K562 (cell line): Measurements from ENCODE around the gene MPG. TPM values are rescaled to one million over a fixed set of nuclear protein-coding genes. Genes with fewer than 3 reads are reported as not detected.
A peak's percentile ranks its signal among the peaks of the same experiment; 100 is the strongest.

Source experiments
- ARID4B ChIP-seq: sonication (generic); formaldehyde crosslinking; IDR thresholded peaks from 2 replicates; pipeline ENCODE4 v1.8.0; 2022; ENCODE audit warnings: mild to moderate bottlenecking, missing genetic modification reagents
- CBFA2T2 ChIP-seq: fragments of 450-650 bp; conservative IDR thresholded peaks from 2 replicates; pipeline ENCODE4 v1.6.1; 2017; ENCODE audit warnings: mild to moderate bottlenecking
- CBX3 ChIP-seq, 2 experiments: IDR thresholded peaks; 1 replicate in 1 of 2; 2 replicates in 1 of 2; pipeline ENCODE4 v1.6.1; 2012; ENCODE audit warnings: inconsistent platforms in 2 of 2, low read length in 2 of 2, borderline replicate concordance in 1 of 2, control low read depth in 1 of 2
- CEBPG ChIP-seq, 3 experiments: fragments of 200-800 bp in 1 of 3; sonication (Bioruptor generic) in 1 of 3; sonication (generic) in 1 of 3; formaldehyde crosslinking in 1 of 3; IDR thresholded peaks in 2 of 3; conservative IDR thresholded peaks in 1 of 3; 2 replicates each; pipeline versions ENCODE4 v1.6.1 to v1.8.0; 2016 to 2022; ENCODE audit warnings: missing compliant biosample characterization in 2 of 3, missing genetic modification characterization in 2 of 3, mild to moderate bottlenecking in 1 of 3, missing genetic modification reagents in 1 of 3
- DPF2 ChIP-seq: fragments of 450-650 bp; IDR thresholded peaks from 2 replicates; pipeline ENCODE4 v1.6.1; 2016
- ETS1 ChIP-seq: conservative IDR thresholded peaks from 2 replicates; pipeline ENCODE4 v1.6.1; 2011; ENCODE audit warnings: low read depth, mild to moderate bottlenecking, low read length; ENCODE audit not compliant: control insufficient read depth
- FOSL1 ChIP-seq: fragments of 200-800 bp; sonication (Bioruptor generic); conservative IDR thresholded peaks from 2 replicates; pipeline ENCODE4 v1.6.1; 2016; ENCODE audit warnings: missing genetic modification characterization, missing compliant biosample characterization
- FOXJ2 ChIP-seq: fragments of 200-800 bp; sonication (Bioruptor generic); IDR thresholded peaks from 2 replicates; pipeline ENCODE4 v1.6.1; 2016; ENCODE audit warnings: missing genetic modification characterization, missing compliant biosample characterization
- FOXK2 ChIP-seq, 2 experiments: fragments of 450-650 bp; IDR thresholded peaks in 1 of 2; conservative IDR thresholded peaks in 1 of 2; 2 replicates each; pipeline ENCODE4 v1.6.1; 2016; ENCODE audit warnings: low read depth in 2 of 2, mild to moderate bottlenecking in 1 of 2
- L3MBTL2 ChIP-seq: fragments of 450-650 bp; IDR thresholded peaks from 2 replicates; pipeline ENCODE4 v1.6.1; 2016; ENCODE audit warnings: mild to moderate bottlenecking, moderate library complexity
- NFRKB ChIP-seq: fragments of 450-650 bp; IDR thresholded peaks from 2 replicates; pipeline ENCODE4 v1.6.1; 2016; ENCODE audit warnings: low read depth
- SMARCE1 ChIP-seq: fragments of 450-650 bp; IDR thresholded peaks from 2 replicates; pipeline ENCODE4 v1.7.1; 2016; ENCODE audit warnings: mild to moderate bottlenecking
- TCF3 ChIP-seq: sonication (generic); formaldehyde crosslinking; IDR thresholded peaks from 2 replicates; pipeline ENCODE4 v1.4.0; 2020; ENCODE audit warnings: mild to moderate bottlenecking, missing genetic modification reagents
- UBTF ChIP-seq, 2 experiments: IDR thresholded peaks; 2 replicates each; pipeline ENCODE4 v1.6.1; 2012; ENCODE audit warnings: improper control_type of control experiment in 2 of 2, low read depth in 2 of 2, low read length in 2 of 2, borderline replicate concordance in 1 of 2
- VEZF1 ChIP-seq: fragments of 200-800 bp; sonication (Bioruptor generic); IDR thresholded peaks from 2 replicates; pipeline ENCODE4 v1.6.1; 2017; ENCODE audit warnings: missing genetic modification characterization, missing compliant biosample characterization
- ZNF586 ChIP-seq: fragments of 450-650 bp; formaldehyde crosslinking; conservative IDR thresholded peaks from 2 replicates; pipeline ENCODE4 v1.4.0; 2020; ENCODE audit warnings: mild to moderate bottlenecking, moderate library complexity
- polyA plus RNA-seq, 8 experiments: library from polyadenylated mRNA; depleted of rRNA in 4 of 8; stranded (reverse) in 5 of 8; unstranded in 3 of 8; fragments of >200 nt; fragmentation: Nextera tagmentation in 2 of 8; fragmentation: Illumina TruSeq in 1 of 8; extraction: Ambion mirVana in 2 of 8; extraction: Trizol in 1 of 8; gene quantifications; 2 replicates each; pipeline versions ENCODE4 v1.2.1 to v1.2.3, GENCODE V29; 2011 to 2014; ENCODE audit warnings: inconsistent platforms in 1 of 8, missing spikeins in 1 of 8
- total RNA-seq, 7 experiments: library from RNA; depleted of rRNA in 6 of 7; stranded (reverse); fragments of >200 nt in 6 of 7; fragmentation: Illumina TruSeq in 2 of 7; extraction: Trizol in 2 of 7; gene quantifications; 2 replicates each; pipeline versions ENCODE4 v1.2.1 to v1.2.3, GENCODE V29; 2011 to 2021; ENCODE audit warnings: low replicate concordance in 1 of 7

MPG gene
- total and polyA plus RNA-seq, 9 of the 15 experiments (the other 6 are each of a cell fraction or from before 2014, with no cell fraction given): 0.42 to 226 (median 36.2) TPM

- TF ChIP-seq ARID4B (CRISPR knock-in tag) (0 out of 2 replicates have a peak, but pooled peaks have one; percentile 47), CEBPG (CRISPR knock-in tag; IDR thresholded peaks at IDR 0.05) (no peak), CEBPG (tag; conservative IDR thresholded peaks at IDR 0.05 in 1 of 2, IDR thresholded peaks at IDR 0.05 in 1 of 2) (peak; percentile 66 to 86; a peak in 1 of 4 replicates), CBFA2T2 (peak; percentile 45; the same call in 1 of the 2 replicates), UBTF (IDR thresholded peaks at IDR 0.05; ENCODE audit: borderline replicate concordance in 1 of 2, low read depth in 2 of 2, low read length in 2 of 2) (0 out of 4 replicates have a peak, but pooled peaks of 1 of the 2 experiments have one; percentile 45), CBX3 (IDR thresholded peaks at IDR 0.05; ENCODE audit: borderline replicate concordance in 1 of 2, low read length in 2 of 2) (no peak), L3MBTL2 (no peak), FOXK2 (conservative IDR thresholded peaks at IDR 0.05 in 1 of 2, IDR thresholded peaks at IDR 0.05 in 1 of 2; ENCODE audit: low read depth in 2 of 2) (peak; percentile 50 to 59; a peak in 1 of 4 replicates), SMARCE1 (0 out of 2 replicates have a peak, but pooled peaks have one; percentile 28), TCF3 (CRISPR knock-in tag) (0 out of 2 replicates have a peak, but pooled peaks have one; percentile 22), NFRKB (0 out of 2 replicates have a peak, but pooled peaks have one; percentile 22), ZNF586 (no peak), FOXJ2 (tag) (no peak), VEZF1 (CRISPR knock-in tag) (peak; percentile 70), ETS1 (no peak; the same call in 1 of the 2 replicates), DPF2 (peak; percentile 37; the same call in 1 of the 2 replicates), FOSL1 (tag) (peak; percentile 50)
These were observed 1.3 kb upstream of the MPG start (continued) for GRCh38 chr16:76535-77272.
